G401 (cell line): ENCODE measurements around the gene SCMH1. TPM values are rescaled to one million over a fixed set of nuclear protein-coding genes. Genes with fewer than 3 reads are reported as not detected.

Experiments
- total RNA-seq: library from RNA; depleted of rRNA; stranded (reverse); fragments of >200 nt; shearing (Covaris generic); gene quantifications from 2 replicates; pipeline ENCODE4 v1.2.3, GENCODE V29; 2014; rRNA removed

SCMH1 gene
- total RNA-seq, 1 experiment from 2014 or later = 39.7 TPM

Other genes with a start within 250 kb of the SCMH1 start
- 0.03 and 0.12 TPM in 2 replicates for gene SLFNL1, start 220.6 kb downstream of the SCMH1 start, total RNA-seq
- gene FOXO6, start 119.1 kb upstream of the SCMH1 start, total RNA-seq = 0.51 and 1.5 TPM in 2 replicates
- gene EDN2, start 242.4 kb upstream of the SCMH1 start, total RNA-seq = 1.8 and 2.2 TPM in 2 replicates